Neural progenitor cell (in vitro differentiated cells): ENCODE data around the gene SEMA3E. TPM values are rescaled to one million over a fixed set of nuclear protein-coding genes. Genes with fewer than 3 reads are reported as not detected.

ENCODE experiments used
- DNase-seq: peaks from one replicate; pipeline ENCODE4 v3.0.0-alpha.2; 2016; ENCODE audit warnings: low spot score
- H2AFZ ChIP-seq: fragments of 200-600 bp; sonication (generic); replicated peaks from 2 replicates; pipeline ENCODE4 v1.6.1; 2016; ENCODE audit warnings: antibody characterized with exemption
- H3F3A ChIP-seq: fragments of 200-600 bp; sonication (generic); 2 replicates; pipeline ENCODE4 v1.6.1; 2016; ENCODE audit warnings: antibody characterized with exemption, low read depth
- H3K27ac ChIP-seq: fragments of 200-600 bp; sonication (generic); 2 replicates; pipeline ENCODE4 v1.5.1; 2016; ENCODE audit warnings: mild to moderate bottlenecking
- H3K27me3 ChIP-seq: fragments of 200-600 bp; sonication (generic); 2 replicates; pipeline ENCODE4 v1.6.1; 2016; ENCODE audit warnings: mild to moderate bottlenecking, moderate library complexity
- H3K36me3 ChIP-seq: fragments of 200-600 bp; sonication (generic); 2 replicates; pipeline ENCODE4 v1.5.1; 2016
- H3K4me1 ChIP-seq: fragments of 200-600 bp; sonication (generic); 2 replicates; pipeline ENCODE4 v1.6.1; 2016; ENCODE audit warnings: mixed run types
- H3K4me2 ChIP-seq: fragments of 200-600 bp; sonication (generic); 2 replicates; pipeline ENCODE4 v1.6.1; 2016
- H3K4me3 ChIP-seq: fragments of 200-600 bp; sonication (generic); 2 replicates; pipeline ENCODE4 v1.5.1; 2016
- H3K79me2 ChIP-seq: fragments of 200-600 bp; sonication (generic); 2 replicates; pipeline ENCODE4 v1.6.1; 2016; ENCODE audit warnings: low read depth
- H3K9ac ChIP-seq: fragments of 200-600 bp; sonication (generic); 2 replicates; pipeline ENCODE4 v1.6.1; 2016
- H3K9me3 ChIP-seq: fragments of 200-600 bp; sonication (generic); 2 replicates; pipeline ENCODE4 v1.5.1; 2016; ENCODE audit warnings: low read depth
- H4K20me1 ChIP-seq: fragments of 200-600 bp; sonication (generic); 2 replicates; pipeline ENCODE4 v1.6.1; 2016; ENCODE audit warnings: low read depth
- H3K27ac Mint-ChIP-seq: 3 replicates; pipeline ENCODE4 v1.8.0; 2021; ENCODE audit warnings: mixed read lengths
- H3K27me3 Mint-ChIP-seq: 2 replicates; pipeline ENCODE4 v1.8.0; 2022; ENCODE audit warnings: low read depth, mild to moderate bottlenecking, inconsistent platforms, moderate library complexity, mixed read lengths; ENCODE audit not compliant: insufficient read depth
- H3K36me3 Mint-ChIP-seq: 3 replicates; pipeline ENCODE4 v1.8.0; 2021; ENCODE audit warnings: mixed read lengths
- H3K4me1 Mint-ChIP-seq: 3 replicates; pipeline ENCODE4 v1.8.0; 2021; ENCODE audit warnings: mixed read lengths
- H3K4me3 Mint-ChIP-seq: 3 replicates; pipeline ENCODE4 v1.8.0; 2021; ENCODE audit warnings: mild to moderate bottlenecking, moderate library complexity, mixed read lengths
- H3K9me3 Mint-ChIP-seq: 3 replicates; pipeline ENCODE4 v1.8.0; 2020; ENCODE audit warnings: mixed read lengths
- EZH2 ChIP-seq: fragments of 200-600 bp; sonication (generic); IDR thresholded peaks from 2 replicates; pipeline ENCODE4 v1.6.1; 2017; ENCODE audit warnings: antibody characterized with exemption, mild to moderate bottlenecking, moderate library complexity
- EZH2phosphoT487 ChIP-seq: fragments of 200-600 bp; sonication (generic); IDR thresholded peaks from 2 replicates; pipeline ENCODE4 v1.6.1; 2017; ENCODE audit warnings: antibody characterized with exemption
- total RNA-seq: library from RNA; depleted of rRNA; stranded (reverse); fragments of >200 nt; gene quantifications from 2 replicates; pipeline ENCODE4 v1.2.3, GENCODE V29; 2015; ENCODE audit warnings: low replicate concordance
- TF ChIP-seq, protein P1 (sequence below): fragments of 200-600 bp; sonication (generic); IDR thresholded peaks from 2 replicates; pipeline ENCODE4 v1.5.1; 2017; ENCODE audit warnings: antibody characterized with exemption, mild to moderate bottlenecking

The SEMA3E gene
- total RNA-seq, 1 donor from 2014 or later: 5.5 TPM

DNA sequence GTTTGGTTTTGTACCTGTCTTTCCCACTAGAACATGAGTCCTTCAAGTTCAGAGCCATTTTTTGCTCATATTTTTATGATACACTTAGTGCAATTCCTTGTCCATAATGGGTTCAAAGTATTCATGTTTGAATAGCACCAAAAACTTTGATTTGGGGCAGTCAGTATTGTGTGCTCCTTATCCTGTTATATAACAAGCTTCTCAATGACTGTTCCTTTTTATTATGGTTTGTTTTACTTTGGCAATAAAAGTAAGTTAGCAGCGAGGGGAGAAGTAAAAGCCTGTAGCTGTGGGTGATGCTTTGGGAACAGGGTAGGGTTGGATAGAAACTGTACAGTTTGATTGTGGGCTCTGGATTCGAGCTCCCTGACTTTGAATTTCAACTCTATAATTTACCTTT is 311.9 kb downstream of the SEMA3E start:
- no peaks in the 10 kb centered on the region for H3K27me3 Mint-ChIP-seq
- no peak overlapping the region for H3K27ac Mint-ChIP-seq
- H3K27ac ChIP-seq: no peak overlapping the region
- no peaks in the 10 kb centered on the region for H3F3A ChIP-seq
- H3K9me3 Mint-ChIP-seq: no peaks in the 10 kb centered on the region
- H3K4me2 ChIP-seq: no peak overlapping the region
- no peak overlapping the region for H2AFZ ChIP-seq
- no peak overlapping the region for H3K4me3 ChIP-seq
- no peaks in the 10 kb centered on the region for H3K36me3 ChIP-seq
- H3K27me3 ChIP-seq: no peaks in the 10 kb centered on the region
- no peaks in the 10 kb centered on the region for H3K36me3 Mint-ChIP-seq
- H4K20me1 ChIP-seq: no peaks in the 10 kb centered on the region
- DNase-seq: no peak
- H3K9ac ChIP-seq: no peak overlapping the region
- no peak for TF ChIP-seq EZH2
- TF ChIP-seq, protein P1, sequence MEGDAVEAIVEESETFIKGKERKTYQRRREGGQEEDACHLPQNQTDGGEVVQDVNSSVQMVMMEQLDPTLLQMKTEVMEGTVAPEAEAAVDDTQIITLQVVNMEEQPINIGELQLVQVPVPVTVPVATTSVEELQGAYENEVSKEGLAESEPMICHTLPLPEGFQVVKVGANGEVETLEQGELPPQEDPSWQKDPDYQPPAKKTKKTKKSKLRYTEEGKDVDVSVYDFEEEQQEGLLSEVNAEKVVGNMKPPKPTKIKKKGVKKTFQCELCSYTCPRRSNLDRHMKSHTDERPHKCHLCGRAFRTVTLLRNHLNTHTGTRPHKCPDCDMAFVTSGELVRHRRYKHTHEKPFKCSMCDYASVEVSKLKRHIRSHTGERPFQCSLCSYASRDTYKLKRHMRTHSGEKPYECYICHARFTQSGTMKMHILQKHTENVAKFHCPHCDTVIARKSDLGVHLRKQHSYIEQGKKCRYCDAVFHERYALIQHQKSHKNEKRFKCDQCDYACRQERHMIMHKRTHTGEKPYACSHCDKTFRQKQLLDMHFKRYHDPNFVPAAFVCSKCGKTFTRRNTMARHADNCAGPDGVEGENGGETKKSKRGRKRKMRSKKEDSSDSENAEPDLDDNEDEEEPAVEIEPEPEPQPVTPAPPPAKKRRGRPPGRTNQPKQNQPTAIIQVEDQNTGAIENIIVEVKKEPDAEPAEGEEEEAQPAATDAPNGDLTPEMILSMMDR: no peak
- no peak for TF ChIP-seq EZH2phosphoT487
- H3K9me3 ChIP-seq: no peaks in the 10 kb centered on the region
- no peaks in the 10 kb centered on the region for H3K79me2 ChIP-seq
- H3K4me3 Mint-ChIP-seq: no peak overlapping the region
- H3K4me1 Mint-ChIP-seq: peaks cover 9% of the 10 kb centered on the region
- H3K4me1 ChIP-seq: peaks cover 6% of the 10 kb centered on the region

DNA sequence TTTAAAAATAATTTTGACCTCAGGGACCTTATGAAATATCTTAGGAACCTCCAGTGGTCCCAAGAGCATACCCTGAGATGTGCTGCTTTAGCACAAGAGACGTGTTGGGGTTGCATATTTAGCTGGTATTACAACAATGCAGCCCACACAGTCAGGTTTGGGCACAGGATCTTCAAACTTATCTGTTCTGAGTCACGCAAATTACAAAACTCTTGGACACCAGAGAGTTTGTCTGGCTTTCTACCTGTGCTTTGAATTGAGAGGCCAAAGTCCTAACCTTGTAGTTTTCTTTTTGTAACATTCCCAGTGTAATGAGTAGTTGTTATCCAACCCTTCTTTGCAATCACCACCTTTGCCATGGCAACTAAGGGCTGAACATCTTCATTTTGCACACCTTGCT is 322.7 kb downstream of the SEMA3E start:
- H3K4me3 ChIP-seq: no peak overlapping the region
- DNase-seq: no peak
- no peak overlapping the region for H3K4me2 ChIP-seq
- H3K27me3 Mint-ChIP-seq: no peaks in the 10 kb centered on the region
- H3F3A ChIP-seq: no peaks in the 10 kb centered on the region
- no peak overlapping the region for H3K27ac ChIP-seq
- no peaks in the 10 kb centered on the region for H3K9me3 Mint-ChIP-seq
- no peaks in the 10 kb centered on the region for H3K4me1 ChIP-seq
- no peaks in the 10 kb centered on the region for H3K27me3 ChIP-seq
- H3K9me3 ChIP-seq: no peaks in the 10 kb centered on the region
- no peaks in the 10 kb centered on the region for H3K36me3 Mint-ChIP-seq
- H3K4me3 Mint-ChIP-seq: no peak overlapping the region
- H4K20me1 ChIP-seq: no peaks in the 10 kb centered on the region
- H3K27ac Mint-ChIP-seq: no peak overlapping the region
- H3K4me1 Mint-ChIP-seq: no peaks in the 10 kb centered on the region
- H3K36me3 ChIP-seq: no peaks in the 10 kb centered on the region
- H3K79me2 ChIP-seq: no peaks in the 10 kb centered on the region
- no peak overlapping the region for H3K9ac ChIP-seq
- TF ChIP-seq, protein P1: no peak
- TF ChIP-seq EZH2phosphoT487 (no peak), EZH2 (no peak)
- H2AFZ ChIP-seq: no peak overlapping the region

DNA sequence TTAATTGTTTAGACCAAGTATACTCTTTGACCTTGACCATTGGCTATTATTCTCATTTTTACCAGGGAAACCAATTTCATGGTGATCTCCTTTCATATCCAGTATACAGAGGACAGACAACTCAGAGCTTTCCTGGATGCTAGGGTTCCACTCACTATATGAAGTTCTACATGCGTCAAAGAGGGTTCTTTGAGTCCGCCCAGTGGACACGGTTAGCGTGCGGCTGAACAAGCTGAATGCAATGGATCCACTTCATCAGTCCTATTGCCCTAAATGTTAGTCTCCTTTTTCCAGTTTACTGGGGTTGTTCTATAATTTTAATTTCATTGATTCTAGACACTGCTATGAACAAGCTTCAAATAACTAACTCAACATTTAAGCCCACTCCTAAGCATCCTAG is 323.9 kb downstream of the SEMA3E start:
- no peaks in the 10 kb centered on the region for H3K4me1 ChIP-seq
- DNase-seq: no peak
- no peaks in the 10 kb centered on the region for H4K20me1 ChIP-seq
- H3K9ac ChIP-seq: no peak overlapping the region
- H3K4me1 Mint-ChIP-seq: no peaks in the 10 kb centered on the region
- H3K36me3 Mint-ChIP-seq: no peaks in the 10 kb centered on the region
- H3K9me3 Mint-ChIP-seq: no peaks in the 10 kb centered on the region
- H3F3A ChIP-seq: no peaks in the 10 kb centered on the region
- H3K4me3 Mint-ChIP-seq: no peak overlapping the region
- no peaks in the 10 kb centered on the region for H3K9me3 ChIP-seq
- no peak overlapping the region for H3K27ac Mint-ChIP-seq
- no peaks in the 10 kb centered on the region for H3K27me3 Mint-ChIP-seq
- H2AFZ ChIP-seq: no peak overlapping the region
- H3K79me2 ChIP-seq: no peaks in the 10 kb centered on the region
- no peak overlapping the region for H3K27ac ChIP-seq
- H3K4me3 ChIP-seq: no peak overlapping the region
- H3K36me3 ChIP-seq: no peaks in the 10 kb centered on the region
- H3K4me2 ChIP-seq: no peak overlapping the region
- no peak for TF ChIP-seq EZH2phosphoT487
- no peak for TF ChIP-seq EZH2
- TF ChIP-seq, protein P1: no peak
- H3K27me3 ChIP-seq: no peaks in the 10 kb centered on the region
